LNCaP clone FGC (cell line): ENCODE data around the gene RND3.

Source experiments
- DNase-seq: peaks from one replicate; pipeline ENCODE4 v3.0.0-alpha.2; 2011; ENCODE audit warnings: low read depth
- H3K4me3 ChIP-seq: 2 replicates; pipeline ENCODE4 v1.5.1; 2011; ENCODE audit warnings: mild to moderate bottlenecking, low read depth, low read length, control low read depth
- CTCF ChIP-seq: IDR thresholded peaks from 2 replicates; pipeline ENCODE4 v1.5.1; 2012; ENCODE audit warnings: mild to moderate bottlenecking; ENCODE audit not compliant: control insufficient read depth, insufficient read depth; ENCODE audit errors: extremely low read depth

Gene RND3

GRCh38 chr2:150465703-150466569, 21.5 kb downstream of the RND3 start:
- no peak overlapping the region for H3K4me3 ChIP-seq
- no peak for TF ChIP-seq CTCF
- no peak for DNase-seq

GRCh38 chr2:150464986-150465385, 22.5 kb downstream of the RND3 start:
- TF ChIP-seq CTCF: no peak
- no peak overlapping the region for H3K4me3 ChIP-seq
- no peak for DNase-seq

- H3K4me3 ChIP-seq: no peak overlapping the region
- no peak for TF ChIP-seq CTCF
- DNase-seq: no peak
Observed at GRCh38 chr2:150464270-150464669, 23.2 kb downstream of the RND3 start.

- no peak overlapping the region for H3K4me3 ChIP-seq
- DNase-seq: no peak
- no peak for TF ChIP-seq CTCF
Observed at GRCh38 chr2:150462770-150463169, 24.7 kb downstream of the RND3 start.

- TF ChIP-seq CTCF: no peak
- H3K4me3 ChIP-seq: no peak overlapping the region
- DNase-seq: no peak
Observed at GRCh38 chr2:150459281-150459680, 28.2 kb downstream of the RND3 start.

- no peak for DNase-seq
- no peak for TF ChIP-seq CTCF
- H3K4me3 ChIP-seq: no peak overlapping the region
Observed at GRCh38 chr2:150450765-150451164, 36.7 kb downstream of the RND3 start.

- no peak for TF ChIP-seq CTCF
- no peak overlapping the region for H3K4me3 ChIP-seq
- DNase-seq: no peak
Observed at GRCh38 chr2:150449856-150450255, 37.6 kb downstream of the RND3 start.
